AG04450 (cell line): Measurements from ENCODE around the gene HIF3A. TPM values are rescaled to one million over a fixed set of nuclear protein-coding genes. Genes with fewer than 3 reads are reported as not detected.
"Not testable (repeated sequence)": the region's sequence is repeated elsewhere in the genome, so short reads cannot be mapped to it uniquely, and the experiment has no call there.

ENCODE experiments used
- CTCF ChIA-PET: fragments of 300-600, 350-600 bp; formaldehyde crosslinking; extraction: SDS; loops from one replicate; lab custom pipeline; 2022; ENCODE audit warnings: antibody characterized with exemption, inconsistent platforms; lab: Charles Lee
- POLR2A ChIA-PET: fragments of 350-600 bp; formaldehyde crosslinking; extraction: SDS; loops from one replicate; lab custom pipeline; 2021; ENCODE audit warnings: antibody characterized with exemption, inconsistent platforms; lab: Yijun Ruan, JAX
- DNase-seq: peaks from one replicate; pipeline ENCODE4 v3.0.0-alpha.2; 2011; ENCODE audit warnings: low read depth, low spot score
- H3K27ac ChIP-seq: one replicate; pipeline ENCODE4 v1.5.1; 2012; ENCODE audit warnings: low read depth, low read length, control low read depth
- H3K27me3 ChIP-seq: one replicate; pipeline ENCODE4 v1.6.0; 2012; ENCODE audit warnings: low read length; ENCODE audit not compliant: control insufficient read depth, insufficient read depth
- H3K4me3 ChIP-seq: 2 replicates; pipeline ENCODE4 v1.5.1; 2011; ENCODE audit warnings: mild to moderate bottlenecking, low read depth, low read length, control low read depth
- H3K9me3 ChIP-seq: 2 replicates; pipeline ENCODE4 v1.5.1; 2012; ENCODE audit warnings: low read length; ENCODE audit not compliant: control insufficient read depth, insufficient read depth
- CTCF ChIP-seq: IDR thresholded peaks from 2 replicates; pipeline ENCODE4 v1.5.1; 2011; ENCODE audit warnings: low read depth, low read length, control low read depth, inconsistent platforms
- polyA plus RNA-seq: library from polyadenylated mRNA; depleted of rRNA; stranded (reverse); fragments of >200 nt; gene quantifications from 2 replicates; pipeline ENCODE4 v1.2.3, GENCODE V29; 2011

HIF3A gene
- polyA plus RNA-seq, 1 experiment: 0.21 TPM

- TF ChIP-seq CTCF: no peak
- Histone ChIP-seq H3K27ac (no peak overlapping the region), H3K27me3 (peaks cover 3% of the 10 kb centered on the region), H3K4me3 (no peak overlapping the region), H3K9me3 (peaks cover 23% of the 10 kb centered on the region)
- no peak for DNase-seq
- POLR2A ChIA-PET: no interaction called here
- CTCF ChIA-PET: no interaction called here
These were observed 7.0 kb downstream of the HIF3A start for GRCh38 chr19:46303691-46304397.

DNA sequence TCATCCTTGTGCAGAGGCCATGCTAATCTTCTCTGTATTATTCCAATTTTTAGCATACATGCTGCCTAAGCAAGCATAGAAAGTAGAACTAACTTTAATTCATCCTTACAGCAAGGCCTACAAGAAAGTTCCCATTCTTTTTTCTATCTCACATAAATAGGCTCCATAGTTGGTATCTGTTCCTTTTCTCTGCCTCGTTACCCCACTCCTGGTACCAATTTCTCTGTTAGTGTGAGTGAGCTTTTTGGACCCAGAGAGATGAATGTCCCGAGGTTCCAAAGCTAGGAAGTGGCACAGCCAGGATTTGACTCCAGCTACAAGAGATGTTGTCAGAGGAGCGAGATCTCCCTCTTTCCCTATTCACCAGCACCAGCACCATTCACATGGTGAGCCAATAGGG lies 9.7 kb downstream of the HIF3A start:
- DNase-seq: no peak
- Histone ChIP-seq H3K9me3 (peaks cover 23% of the 10 kb centered on the region), H3K27ac (no peak overlapping the region), H3K4me3 (no peak overlapping the region), H3K27me3 (peaks cover 3% of the 10 kb centered on the region)
- no peak for TF ChIP-seq CTCF
- ChIA-PET POLR2A (no interaction called here), CTCF (no interaction called here)

DNA sequence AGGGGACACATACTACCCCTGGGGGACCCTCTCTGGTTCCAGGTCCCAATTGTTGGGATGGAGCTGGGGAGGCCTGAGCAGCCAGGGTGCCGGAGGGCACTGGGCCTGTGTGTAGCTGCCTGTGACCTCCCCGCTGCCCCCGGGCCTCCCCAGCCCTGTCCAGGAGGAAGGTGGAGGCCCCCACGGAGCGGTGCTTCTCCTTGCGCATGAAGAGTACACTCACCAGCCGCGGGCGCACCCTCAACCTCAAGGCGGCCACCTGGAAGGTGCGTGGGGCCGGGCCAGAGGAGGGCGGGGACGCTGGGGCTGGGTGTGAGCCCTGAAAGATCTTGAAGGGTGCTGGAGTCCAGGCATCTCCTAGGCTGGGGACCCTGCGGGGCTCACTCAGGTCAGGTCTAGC lies 11.7 kb downstream of the HIF3A start:
- no peak for DNase-seq
- Histone ChIP-seq H3K4me3 (no peak overlapping the region), H3K9me3 (peaks cover 21% of the 10 kb centered on the region), H3K27ac (no peak overlapping the region), H3K27me3 (peaks cover 3% of the 10 kb centered on the region)
- TF ChIP-seq CTCF: no peak
- ChIA-PET CTCF (no interaction called here), POLR2A (no interaction called here)

DNA sequence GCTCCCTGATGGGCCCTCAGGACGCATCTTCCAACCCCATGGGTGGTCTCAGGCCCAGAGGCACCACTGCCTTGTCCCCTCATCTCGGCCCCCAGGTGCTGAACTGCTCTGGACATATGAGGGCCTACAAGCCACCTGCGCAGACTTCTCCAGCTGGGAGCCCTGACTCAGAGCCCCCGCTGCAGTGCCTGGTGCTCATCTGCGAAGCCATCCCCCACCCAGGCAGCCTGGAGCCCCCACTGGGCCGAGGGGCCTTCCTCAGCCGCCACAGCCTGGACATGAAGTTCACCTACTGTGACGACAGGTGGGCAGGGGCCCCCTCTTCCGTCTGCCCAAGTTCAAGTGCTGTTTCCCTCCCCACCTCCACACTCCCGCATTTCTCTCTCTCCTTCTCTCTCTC lies 12.2 kb downstream of the HIF3A start:
- Histone ChIP-seq H3K27ac (no peak overlapping the region), H3K27me3 (peaks cover 3% of the 10 kb centered on the region), H3K4me3 (no peak overlapping the region), H3K9me3 (peaks cover 16% of the 10 kb centered on the region)
- CTCF ChIA-PET: no interaction called here
- DNase-seq: no peak
- no peak for TF ChIP-seq CTCF
- POLR2A ChIA-PET: no interaction called here

DNA sequence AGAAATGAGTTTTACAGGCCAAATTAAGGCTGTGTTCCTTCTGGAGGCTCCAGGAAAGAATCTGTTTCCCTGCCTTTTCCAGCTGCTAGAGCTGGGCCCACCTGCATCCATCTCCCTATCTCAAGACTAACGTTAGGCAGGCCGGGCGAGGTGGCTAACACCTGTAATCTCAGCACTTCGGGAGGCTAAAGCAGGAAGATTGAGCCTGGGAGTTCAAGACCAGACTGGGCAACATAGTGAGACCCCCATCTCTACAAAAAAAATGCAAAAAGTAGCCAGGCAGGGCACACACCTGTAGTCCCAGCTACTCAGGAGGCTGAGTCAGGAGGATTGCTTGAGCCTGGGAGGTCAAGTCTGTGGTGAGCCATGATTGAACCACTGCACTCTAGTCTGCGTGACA lies 14.6 kb downstream of the HIF3A start:
- ChIA-PET POLR2A (no interaction called here), CTCF (no interaction called here)
- no peak for DNase-seq
- Histone ChIP-seq H3K9me3 (peaks cover 4% of the 10 kb centered on the region; the same call in 1 of the 2 replicates), H3K27me3 (no peaks in the 10 kb centered on the region), H3K4me3 (no peak overlapping the region), H3K27ac (no peak overlapping the region)
- no peak for TF ChIP-seq CTCF

GRCh38 chr19:46313540-46314469 lies 17.0 kb downstream of the HIF3A start:
- POLR2A ChIA-PET: interaction anchor here (0.6 to 0.7 kb wide), 3 partner anchors 25 to 287 kb away, joined by 3 to 4 read pairs (median 3); no protein-coding TSS in a partner anchor
- H3K4me3 ChIP-seq, H3K27ac ChIP-seq, H3K9me3 ChIP-seq, H3K27me3 ChIP-seq, DNase-seq: not testable (repeated sequence)
- CTCF ChIA-PET: interaction anchor here (0.7 to 1.1 kb wide), 2 partner anchors 33 to 82 kb away, joined by 3 to 5 read pairs; partner anchors contain the start of gene PPP5C
